ENCODE measurements around the gene PRKCH.
"Not testable (repeated sequence)": the region's sequence is repeated elsewhere in the genome, so short reads cannot be mapped to it uniquely, and the experiment has no call there.

The PRKCH gene

DNA sequence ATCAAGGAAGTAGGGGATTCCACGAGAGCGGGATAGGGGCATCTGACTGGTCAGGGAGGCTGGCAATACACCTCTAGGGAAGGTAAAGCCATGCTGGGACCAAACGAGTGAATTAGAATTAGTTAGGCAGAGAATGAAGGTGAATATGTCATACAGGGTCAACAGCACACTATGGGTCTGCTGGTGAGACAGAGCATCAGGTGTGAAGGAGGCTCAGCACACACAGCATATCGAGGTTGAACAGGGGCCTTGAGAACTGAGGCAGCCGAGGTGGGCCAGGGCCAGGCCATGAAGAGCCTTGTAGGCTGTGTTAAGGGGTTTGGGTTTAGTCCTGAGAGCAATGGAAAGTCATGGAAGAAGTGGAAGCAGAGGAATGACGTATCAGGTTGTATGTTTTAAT, 137.8 kb downstream of the PRKCH start:
- no peak for DNase-seq (ENCODE audit: low read depth)

DNA sequence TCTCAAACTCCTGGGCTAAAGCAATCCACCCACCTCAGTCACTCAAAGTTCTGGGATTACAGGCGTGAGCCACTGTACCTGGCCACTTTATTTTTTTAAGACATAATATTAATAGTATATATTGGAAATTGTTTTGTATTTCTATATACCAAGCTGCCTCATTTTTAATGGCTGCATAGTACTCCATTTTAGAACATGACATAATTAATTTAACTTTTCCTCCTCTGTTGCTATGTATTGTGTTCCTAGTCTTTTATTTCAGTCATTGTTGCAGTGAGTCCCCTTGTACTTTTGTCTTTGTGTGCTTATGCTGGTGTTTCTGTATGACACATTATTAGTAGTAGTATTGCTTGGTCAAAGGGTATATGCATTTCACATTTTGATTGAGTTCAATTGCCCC, 138.7 kb downstream of the PRKCH start:
- no peak for DNase-seq (ENCODE audit: low read depth)

DNA sequence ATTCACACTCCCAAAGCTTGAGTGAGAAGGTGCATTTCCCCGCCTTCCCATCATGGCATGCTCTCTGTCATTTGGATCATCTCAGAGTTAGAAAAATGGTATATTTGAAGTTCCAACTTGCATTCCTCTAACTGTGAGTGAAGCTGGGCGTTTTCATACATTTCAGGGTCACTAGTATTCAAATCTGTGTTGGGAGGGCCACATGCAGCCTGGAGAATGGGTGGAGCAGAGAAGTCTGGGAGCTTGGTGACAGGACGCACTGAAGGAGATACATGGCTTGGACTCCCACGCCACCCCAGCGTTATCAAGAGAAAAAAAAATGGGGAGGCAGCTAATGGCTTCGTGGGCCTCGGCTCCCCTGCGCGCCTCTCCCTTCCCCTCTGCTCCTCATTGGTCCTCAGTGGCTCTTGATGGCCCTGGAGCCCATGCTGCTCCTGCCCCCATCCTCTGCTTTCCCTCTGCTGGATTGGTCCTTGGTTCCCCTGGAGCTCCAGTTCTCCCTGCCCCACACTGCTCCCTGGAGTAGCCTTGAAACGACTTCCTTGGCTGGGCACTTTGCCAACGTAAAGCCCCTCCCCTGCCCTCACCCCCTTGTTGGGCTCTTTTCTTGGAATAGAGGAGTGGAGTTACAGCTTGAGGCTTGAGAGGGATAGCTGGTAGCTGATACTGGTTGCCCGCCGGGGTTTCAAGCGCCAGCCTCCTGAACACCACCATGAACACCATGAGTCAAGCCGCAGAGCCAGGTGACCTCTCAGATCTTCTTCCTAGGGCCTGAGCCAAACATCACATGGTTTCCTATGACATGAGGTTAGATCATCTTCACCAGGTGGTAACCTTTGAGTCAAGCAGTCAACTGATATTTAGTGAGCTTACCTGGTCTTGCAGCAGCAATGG, 139.6 kb downstream of the PRKCH start:
- DNase-seq (ENCODE audit: low read depth), result peak; percentile 33

DNA sequence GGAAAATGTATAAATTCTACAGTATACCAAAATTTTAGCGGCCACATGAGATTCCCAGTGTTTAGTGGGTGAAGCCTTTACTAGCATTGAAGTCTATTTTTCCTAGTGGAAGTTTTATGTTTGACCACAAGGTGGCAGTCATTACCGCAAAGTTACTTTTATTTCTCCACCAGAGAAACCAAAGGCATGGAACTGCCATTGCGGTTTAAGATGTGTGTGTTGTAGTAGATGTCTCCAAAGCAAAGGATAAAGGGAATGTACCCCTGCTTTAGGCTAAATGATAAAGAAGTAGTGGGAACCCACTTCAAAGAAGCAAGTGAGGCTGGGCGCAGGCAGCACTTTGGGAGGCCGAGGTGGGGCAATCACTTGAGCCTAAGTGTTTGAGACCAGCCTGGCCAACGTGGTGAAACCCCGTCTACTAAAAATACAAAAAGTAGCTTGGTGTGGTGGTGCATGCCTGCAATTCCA, 140.5 kb downstream of the PRKCH start:
- DNase-seq (ENCODE audit: low read depth), result peak; percentile 82

DNA sequence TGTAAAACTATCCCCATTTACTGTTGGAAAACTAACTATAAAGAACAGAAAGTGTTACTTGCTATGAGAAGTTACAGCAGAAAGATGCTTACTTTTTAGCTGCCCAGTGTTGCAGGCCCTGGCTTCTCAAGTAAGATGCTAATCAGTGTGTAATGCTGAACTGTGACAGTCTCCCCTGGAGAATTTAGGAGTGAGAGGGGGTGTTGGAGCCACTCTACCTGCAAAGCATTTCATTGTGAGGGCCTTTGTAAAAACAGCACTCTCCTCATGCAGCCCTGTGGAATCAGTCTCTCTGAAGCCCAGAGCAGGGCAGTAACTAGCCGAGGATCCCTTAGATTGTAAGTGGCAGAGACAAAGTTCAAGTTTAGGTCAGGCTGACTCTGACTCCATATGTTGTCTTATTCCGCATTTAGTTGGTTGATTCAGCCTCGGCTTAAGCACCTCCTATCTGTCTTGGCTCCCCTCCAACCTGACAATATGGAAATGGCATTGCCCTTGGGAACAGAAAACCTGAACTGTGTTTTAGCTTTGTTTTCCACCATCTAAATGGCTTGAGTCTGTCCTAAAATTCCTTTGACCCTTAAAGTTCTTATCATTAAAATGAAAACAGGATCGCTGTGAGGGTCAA, 141.3 kb downstream of the PRKCH start:
- peak; percentile 91 for DNase-seq (ENCODE audit: low read depth)

DNA sequence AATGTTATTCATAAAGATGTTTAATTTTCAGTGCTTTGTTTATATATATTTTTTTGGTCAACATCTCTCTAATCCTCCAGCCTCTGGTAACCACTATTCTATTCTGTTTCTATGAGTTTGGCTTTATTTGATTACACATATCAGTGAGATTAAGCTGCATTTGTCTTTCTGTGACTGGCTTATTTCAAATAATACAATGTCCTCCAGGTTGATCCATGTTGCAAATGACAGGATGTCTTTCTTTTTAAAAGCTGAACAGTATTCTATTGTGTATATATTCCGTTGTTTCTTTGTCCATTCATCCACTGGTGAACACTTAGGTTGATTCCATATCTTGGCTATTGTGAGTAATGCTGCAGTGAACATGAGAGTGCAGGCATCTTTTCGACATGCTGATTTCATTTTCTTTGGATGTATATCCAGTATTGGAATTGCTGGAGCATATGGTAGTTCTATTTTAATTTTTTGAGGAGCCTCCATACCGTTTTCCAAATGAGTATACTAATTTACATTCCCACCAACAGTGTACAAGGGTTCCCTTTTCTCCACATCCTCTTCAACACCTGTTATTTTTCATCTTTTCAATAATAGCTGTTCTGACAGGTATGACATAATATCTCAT, 142.4 kb downstream of the PRKCH start:
- DNase-seq (ENCODE audit: low read depth), result no peak

DNA sequence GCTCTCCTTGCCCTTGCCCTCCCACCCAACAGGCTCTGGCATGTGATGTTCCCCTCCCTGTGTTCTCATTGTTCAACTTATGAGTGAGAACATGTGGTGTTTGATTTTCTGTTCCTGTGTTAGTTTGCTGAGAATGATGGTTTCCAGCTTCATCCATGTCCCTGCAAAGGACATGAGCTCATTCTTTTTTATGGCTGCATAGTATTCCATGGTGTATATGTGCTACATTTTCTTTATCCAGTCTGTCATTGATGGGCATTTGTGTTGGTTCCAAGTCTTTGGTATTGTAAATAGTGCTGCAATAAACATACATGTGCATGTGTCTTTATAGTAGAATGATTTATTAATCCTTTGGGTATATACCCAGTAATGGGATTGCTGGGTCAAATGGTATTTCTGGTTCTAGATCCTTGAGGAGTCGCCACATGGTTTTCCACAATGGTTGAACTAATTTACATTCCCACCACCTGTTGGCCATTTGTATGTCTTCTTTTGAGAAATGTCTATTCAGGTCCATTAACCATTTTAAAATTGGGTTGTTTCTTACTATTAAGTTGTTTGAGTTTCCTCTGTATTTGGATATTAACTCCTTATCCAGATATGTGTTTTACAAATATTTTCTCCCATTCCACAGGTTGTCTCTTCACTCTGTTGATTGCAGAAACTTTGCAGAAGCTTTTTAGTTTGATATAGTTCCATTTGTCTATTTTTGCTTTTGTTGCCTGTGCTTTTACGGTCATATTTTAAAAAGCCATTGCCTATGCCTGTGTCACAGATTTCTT, 143.4 kb downstream of the PRKCH start:
- not testable (repeated sequence) for DNase-seq (ENCODE audit: low read depth)

DNA sequence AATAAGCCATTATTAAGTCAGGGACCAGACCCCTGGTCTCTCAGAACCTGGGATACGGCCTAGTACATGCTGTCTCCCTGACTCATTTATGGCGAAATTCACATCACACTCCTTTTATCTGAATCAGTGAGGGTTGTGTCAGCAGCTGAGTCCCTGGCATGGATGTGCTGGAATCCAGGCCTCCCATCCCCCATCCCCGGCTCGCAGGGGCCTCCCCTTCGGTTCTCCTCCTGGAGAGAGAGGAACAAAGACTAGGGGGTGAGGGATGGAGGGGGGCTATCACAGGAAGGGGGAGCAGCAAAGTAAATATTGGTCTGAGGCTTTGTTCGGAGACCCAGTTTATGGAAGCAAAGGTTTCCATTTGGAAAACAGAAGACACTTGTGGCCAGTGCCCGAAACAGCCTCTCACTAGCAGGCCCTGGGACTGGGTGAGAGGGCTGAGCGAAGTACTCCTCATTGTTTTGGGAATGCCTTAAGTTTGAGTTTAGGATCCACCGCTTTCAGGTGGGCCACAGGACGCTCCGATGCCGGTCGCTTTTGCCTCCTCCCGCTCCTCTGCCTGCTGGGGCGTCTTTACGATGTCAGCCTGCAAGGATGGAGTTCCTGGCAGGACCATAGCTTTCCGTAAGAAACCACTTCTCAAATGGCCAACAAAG, 145.0 kb downstream of the PRKCH start:
- peak; percentile 97 for DNase-seq (ENCODE audit: low read depth)

DNA sequence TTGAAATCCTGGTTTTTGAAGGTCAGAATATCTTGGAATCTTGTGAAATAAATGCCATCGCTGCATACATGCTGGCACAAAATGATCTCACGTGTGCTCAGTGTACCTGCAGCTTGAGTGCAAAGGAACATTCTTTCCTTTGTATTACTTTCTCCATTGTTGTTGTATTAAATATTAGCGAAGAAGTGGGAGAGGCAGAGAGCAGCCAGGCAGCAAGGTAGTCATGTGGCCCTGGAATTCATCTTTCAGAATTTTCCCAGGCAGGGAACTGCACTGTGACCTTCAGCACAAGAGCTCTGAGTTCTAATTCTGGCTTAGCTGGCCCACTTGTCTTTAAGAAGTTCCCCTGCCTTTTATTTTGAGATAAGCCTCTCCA, 145.5 kb downstream of the PRKCH start:
- no peak for DNase-seq (ENCODE audit: low read depth)

DNA sequence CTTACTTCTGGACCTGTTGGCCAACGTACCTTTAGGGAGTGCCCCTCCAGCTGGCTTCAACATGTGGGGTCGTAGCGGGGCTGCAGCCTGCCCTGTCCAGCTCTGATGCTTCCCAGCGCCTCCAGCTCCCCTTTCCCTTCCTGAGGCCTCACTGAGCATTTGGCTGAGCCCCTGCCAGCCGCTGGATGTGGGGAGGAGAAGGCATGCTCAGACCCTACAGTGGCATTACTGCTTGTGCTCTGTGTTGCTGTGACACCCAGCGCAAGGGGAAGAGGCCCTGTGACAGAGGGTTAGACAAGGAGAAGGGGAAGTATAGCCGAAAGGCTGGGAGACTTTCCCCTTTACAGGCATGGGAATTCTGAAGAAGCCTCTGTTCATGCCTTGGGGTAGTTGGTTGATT, 145.9 kb downstream of the PRKCH start:
- no peak for DNase-seq (ENCODE audit: low read depth)

DNA sequence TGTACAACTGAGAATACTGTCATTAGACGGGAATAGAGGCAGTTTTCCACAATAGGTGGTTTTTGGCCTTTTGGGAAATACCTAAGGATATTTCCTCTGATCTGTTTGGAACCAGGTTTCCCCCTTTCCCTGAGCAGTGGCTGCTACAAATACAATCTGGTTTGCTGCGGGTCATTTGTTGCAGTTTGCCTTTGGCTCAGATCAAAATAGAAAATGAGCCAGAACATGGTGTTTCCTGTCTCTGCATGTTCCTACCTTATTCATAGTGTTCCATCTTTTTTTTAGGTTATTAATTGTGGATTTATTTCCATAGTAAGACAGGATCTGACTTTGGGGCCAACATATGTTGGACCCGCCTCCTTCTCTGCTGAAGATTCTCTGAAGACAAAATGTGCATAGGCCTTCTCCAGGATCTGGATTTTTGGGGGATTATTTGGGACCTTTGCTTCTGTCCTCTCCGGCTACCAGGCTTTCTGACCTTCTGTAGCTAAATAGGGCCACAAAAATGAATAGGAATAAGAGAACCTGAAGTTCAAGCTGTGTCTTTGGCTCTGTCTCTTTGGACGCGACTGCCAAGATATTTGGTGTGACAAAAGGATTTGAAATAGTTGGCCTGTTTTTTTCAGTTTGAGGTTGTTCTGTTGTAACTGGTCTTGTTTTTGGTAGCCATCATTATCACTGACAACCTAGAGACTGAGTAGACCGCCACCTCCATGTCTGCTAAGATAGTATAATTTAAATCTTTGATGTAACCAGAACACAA, 146.9 kb downstream of the PRKCH start:
- no peak for DNase-seq (ENCODE audit: low read depth)

DNA sequence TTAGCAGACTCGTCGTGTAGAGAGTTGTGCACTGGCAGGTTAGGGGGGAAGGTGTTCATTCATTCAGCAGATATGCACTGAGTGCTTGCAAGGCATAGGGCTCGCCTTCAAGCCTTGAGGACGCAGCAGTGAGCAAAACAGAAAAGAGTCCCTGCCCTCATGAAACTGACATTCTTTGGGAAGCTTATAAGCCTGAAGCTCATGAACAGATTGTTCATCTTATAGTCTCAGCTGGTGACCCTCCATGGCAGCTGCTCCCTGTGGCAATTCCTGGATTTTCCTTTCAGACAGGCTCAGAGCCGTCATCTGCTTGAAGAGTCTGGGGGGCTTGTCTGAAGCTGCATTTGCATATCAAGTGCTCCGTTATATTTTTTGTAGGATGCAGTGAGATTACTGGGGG, 148.4 kb downstream of the PRKCH start:
- no peak for DNase-seq (ENCODE audit: low read depth)

DNA sequence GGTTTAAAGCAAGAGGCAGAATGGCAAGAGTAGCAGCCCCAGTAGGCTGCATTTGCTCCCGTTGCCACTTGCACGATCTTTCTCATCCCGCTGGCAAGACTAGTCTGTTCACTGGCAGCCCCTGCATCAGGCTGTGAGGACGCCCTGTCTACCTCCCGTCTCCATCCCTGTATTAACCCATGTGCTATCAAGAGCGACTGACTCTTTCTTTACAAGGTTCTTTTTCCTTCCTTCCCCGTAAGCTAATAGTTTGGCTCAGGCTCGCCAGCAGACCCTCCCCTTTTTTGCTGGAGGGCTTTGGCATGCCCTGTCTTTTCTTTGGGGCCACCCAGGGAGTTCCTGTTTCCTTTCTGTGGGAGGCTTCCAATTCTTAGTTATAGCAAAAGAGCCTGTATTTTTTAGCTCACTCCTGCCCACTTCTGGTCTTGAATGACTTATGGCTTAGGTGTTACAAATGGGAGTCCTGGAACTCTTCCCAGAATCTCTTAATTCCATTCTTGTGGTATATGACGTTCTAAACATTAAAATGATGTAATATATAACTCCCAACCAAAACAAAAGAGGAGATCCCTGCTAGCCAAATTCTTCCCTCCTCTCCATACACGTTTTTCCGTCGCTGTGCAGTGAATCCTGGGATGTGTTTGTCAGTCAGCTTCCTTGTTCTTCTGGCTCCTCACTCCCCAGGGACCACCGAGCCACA, 149.0 kb downstream of the PRKCH start:
- peak; percentile 97 for DNase-seq (ENCODE audit: low read depth)

DNA sequence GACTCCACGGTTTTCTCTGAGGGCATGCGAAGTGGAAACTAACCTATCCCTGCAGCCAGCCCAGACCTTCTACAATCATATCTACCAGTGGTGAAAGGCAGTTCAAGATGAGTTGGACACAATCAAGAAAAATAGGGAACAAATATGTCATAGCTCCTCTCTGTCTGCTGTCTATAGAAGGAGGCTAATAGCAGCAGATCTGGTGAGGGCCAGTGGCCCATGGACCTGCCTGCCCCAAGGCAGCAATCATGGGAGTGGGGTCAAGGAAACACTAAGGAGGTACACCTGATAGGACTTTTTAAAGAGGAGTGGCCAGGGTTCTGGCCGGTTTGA, 149.5 kb downstream of the PRKCH start:
- peak; percentile 26 for DNase-seq (ENCODE audit: low read depth)

DNA sequence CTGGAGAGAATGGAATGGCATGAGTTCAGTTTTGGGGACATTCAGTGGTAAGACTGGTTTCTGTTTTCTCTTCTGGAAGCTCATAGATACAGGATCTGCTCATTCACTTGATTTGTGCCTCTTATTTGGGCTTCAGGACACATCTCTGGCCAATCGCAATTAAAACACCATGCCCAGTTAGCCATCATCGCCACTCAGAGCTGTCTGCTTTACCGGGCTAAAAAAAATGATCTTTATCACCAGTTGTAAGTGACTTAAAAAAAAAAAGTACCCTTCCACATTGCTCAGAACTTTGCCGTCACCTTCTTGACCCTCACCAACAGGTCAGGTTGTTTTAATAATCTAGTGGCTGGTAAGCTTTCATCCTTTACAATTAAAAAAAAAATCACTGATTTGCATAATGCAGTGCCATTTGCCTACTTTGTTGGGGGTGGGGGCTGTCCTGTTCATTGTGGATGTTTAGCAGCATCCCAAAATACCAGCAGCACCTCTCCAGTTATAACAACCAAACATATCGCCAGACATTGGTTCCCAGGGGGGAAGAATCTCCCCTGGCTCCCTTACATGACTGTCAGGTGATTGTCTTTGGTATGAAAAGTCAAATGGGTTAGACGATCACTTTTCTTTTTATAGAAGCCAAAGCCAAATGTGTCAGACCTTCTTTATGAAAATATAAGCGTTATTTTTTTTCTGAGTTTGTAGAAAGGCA, 150.1 kb downstream of the PRKCH start:
- DNase-seq (ENCODE audit: low read depth), result no peak

DNA sequence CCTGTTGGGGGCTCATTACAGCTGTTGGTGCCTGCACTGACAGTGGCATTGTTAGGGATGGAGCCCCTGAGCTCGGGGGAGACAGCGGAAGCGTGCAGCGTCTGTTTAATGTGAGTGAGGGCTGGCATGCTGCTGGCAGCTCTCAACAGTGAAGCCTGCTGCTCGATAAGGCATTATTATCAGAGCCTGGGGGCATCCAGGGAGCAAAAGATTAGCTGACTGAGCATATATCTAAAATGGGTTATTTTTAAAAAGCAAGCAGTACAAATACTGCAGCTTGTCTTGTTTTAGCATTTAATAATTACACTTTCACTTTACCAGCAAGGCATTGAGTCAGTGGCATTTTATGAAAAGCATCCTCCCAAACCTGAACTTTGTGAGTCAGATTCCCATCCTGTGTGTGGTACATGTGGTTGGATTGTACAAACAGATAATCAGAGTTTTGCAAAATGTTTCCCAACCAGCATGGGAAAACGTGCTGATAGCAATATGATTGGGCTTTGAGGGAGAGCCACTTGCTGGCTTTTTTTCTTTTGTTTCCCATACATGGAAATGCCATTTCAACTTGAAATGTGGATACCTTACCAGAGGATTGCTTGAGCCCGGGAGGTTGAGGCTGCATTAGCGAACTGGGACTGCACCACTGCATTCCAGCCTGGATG, 150.8 kb downstream of the PRKCH start:
- DNase-seq (ENCODE audit: low read depth), result peak; percentile 98

DNA sequence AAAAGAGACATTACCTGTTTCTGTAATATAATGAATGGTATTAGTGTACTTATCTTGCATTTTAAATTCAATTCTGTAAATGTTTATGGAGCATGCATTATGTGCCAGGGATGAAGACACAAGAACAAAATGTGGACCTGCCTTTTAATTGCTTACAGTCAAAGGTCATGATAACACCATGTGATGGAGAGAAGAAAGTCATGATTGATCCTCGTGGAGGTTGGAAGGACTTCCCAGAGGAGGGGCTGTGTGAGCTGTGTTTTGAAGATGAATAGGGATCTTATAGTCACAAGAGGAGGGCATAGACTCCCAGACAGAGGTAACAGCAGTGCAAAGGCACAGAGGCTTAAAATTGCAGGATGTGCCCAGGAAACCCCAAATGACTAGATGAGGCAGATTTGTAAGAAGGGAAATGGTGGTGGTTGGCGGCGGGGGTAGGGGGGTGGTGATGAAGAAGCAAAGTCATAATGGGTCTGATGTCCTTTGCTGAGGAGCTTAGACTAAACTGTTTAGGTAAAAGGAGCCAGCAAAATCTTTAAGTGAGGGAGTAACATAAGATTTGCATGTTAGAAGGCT, 151.5 kb downstream of the PRKCH start:
- peak; percentile 40 for DNase-seq (ENCODE audit: low read depth)

DNA sequence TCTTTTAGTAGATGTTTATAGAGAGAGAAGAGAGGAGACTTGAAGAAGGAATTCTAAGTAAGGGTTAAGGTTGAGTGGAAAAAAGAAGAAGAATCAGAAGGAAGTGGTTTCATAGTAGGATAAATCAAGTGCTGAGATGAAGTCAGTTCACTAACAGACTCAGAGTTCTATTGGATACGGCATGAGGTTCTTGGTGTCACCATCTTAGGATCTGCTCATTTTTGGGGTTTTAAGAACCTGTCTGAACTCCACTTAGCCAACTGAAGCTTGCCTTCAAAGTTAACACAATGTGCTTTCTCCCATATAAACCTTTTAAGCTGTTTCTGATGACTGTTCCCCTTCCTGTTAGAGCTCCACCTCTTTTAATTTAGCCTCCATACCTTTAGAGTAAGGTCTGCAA, 152.6 kb downstream of the PRKCH start:
- no peak for DNase-seq (ENCODE audit: low read depth)

DNA sequence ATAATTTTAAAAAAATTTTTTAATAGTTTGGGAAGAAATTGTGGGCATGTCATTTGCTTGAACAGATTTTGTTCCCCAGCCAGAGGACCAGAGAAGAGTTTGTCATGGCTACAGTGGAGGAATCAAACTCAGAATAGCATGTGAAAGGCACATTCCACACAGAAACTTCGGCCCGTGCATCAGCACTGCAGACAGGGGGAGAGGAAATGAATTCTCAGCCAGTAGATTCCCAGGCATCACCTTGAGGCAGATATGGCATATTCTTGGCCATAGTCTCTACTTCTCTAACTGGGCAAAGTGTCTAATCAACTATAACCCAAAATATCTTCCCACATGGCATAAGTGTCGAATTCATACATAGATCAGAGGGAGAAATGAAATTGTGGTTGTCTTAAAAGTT, 153.3 kb downstream of the PRKCH start:
- no peak for DNase-seq (ENCODE audit: low read depth)

Data from ELR (cell line).